Measurements from ENCODE around the gene TCF7L1.
"Not testable (repeated sequence)": the region's sequence is repeated elsewhere in the genome, so short reads cannot be mapped to it uniquely, and the experiment has no call there.

Gene TCF7L1

DNA sequence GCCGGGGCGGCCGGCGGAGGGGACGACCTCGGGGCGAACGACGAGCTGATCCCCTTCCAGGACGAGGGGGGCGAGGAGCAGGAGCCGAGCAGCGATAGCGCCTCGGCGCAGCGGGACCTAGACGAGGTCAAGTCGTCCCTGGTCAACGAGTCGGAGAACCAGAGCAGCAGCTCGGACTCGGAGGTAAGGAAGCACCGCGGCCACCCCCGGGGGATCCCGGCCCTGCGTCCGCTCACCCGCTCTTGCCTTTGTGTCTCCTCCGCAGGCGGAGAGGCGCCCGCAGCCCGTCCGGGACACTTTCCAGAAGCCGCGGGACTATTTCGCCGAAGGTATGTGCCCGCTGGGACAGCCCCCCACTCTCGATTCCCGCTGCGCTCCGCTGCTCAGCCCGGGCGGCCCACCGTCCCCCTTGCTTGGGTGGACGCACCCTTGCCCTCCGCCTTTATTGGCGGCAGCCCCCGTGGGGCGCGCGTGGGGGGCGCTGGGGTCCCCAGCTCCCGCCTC lies 611 bp downstream of the TCF7L1 start:
- peak; percentile 70 for DNase-seq (ENCODE audit: low spot score)

DNA sequence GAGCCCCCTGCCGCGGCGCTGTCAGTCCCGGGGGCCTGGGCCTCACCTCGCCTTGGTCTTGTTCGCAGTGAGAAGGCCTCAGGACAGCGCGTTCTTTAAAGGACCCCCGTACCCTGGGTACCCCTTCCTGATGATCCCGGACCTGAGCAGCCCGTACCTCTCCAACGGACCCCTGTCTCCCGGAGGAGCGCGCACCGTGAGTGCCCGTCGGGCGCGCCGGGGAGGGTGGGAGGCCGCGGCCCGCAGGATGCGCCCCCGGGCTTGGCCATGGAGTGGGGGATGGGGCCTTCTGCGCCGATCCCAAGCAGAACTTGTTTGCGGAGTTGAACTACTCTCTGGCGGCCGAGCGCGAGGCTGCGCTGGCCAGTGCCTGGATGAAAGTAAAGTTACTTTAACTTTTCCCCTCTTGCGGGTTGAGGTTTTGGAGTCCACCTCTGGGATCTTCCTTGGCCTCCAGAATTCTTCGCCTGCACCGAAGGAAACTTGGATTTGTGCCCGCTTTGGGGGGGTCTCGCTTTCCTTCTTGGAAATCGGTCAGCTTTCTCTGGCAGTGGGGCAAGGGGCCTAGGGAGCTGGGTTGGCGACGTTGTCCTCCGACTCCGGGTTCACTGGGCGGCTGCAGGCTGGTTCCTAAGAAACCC lies 1.2 kb downstream of the TCF7L1 start:
- DNase-seq (ENCODE audit: low spot score), result peak; percentile 78

DNA sequence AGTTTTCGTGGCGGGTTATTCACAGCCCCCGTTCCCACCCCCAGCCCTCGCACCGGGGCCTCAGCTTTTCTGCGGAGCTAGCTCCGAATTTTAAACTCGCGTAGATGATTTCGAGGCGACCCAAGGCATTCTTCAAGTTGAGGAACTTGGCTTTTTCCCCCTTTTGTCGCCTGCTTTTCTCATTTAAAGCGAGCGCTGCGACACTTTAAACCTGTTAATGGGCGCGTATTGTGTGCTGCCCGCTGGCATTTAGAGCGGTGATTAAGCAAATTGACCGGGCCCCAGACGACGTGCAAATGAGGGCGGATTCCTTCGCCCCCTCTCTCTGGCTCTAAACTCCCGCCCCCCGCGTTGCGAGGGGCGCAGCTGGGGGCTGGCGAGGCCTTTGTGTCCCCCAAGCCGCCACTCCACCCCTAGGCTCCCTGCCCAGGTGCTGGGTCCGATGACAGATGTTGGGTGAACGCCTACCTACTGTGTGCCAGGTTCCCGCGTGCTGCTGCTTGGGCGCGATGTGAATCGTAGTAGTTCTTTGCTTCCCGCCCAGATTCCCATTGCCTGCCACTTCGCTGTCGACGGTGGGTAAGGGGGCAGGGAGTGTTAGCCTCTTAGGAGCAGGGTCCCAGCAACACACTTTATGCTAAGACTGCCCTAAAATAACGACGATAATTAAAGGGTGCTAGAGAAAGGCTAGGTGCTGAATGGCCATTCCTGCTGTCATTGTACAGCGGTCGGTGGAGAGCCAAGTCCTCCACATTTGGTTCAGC lies 1.9 kb downstream of the TCF7L1 start:
- no peak for DNase-seq (ENCODE audit: low spot score)

DNA sequence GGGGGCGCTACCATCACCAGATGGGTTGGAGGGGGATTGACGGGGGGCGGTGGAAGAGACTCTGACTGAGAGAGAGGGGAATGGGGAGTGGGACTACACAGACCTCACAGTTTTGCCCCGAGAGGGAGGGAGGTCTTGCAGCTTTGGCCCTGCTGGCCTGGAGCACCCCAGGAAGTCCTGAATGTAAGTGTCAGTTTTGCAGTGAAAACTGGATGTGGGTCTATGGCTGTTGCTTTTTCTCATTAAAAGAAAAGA lies 2.4 kb downstream of the TCF7L1 start:
- DNase-seq (ENCODE audit: low spot score), result no peak

DNA sequence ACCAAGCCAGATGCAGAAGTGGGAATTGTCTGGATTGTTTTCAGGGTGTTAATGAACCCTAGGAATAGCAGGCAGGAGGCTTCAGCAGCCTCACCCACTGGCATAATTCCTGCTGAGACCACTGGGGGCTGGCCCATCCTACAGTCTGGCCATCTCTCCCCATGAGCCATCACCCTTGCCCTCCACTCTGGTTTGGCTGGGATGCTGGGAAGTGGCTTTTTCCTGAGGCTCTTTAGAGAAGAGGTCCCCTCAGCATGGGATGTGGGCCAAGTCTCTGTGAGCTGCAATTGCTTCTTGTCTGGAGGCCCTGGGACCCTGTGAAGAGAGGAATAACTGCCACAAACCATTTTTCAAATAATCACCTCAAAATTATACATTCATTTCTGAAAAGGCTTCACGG lies 4.0 kb downstream of the TCF7L1 start:
- DNase-seq (ENCODE audit: low spot score), result no peak

DNA sequence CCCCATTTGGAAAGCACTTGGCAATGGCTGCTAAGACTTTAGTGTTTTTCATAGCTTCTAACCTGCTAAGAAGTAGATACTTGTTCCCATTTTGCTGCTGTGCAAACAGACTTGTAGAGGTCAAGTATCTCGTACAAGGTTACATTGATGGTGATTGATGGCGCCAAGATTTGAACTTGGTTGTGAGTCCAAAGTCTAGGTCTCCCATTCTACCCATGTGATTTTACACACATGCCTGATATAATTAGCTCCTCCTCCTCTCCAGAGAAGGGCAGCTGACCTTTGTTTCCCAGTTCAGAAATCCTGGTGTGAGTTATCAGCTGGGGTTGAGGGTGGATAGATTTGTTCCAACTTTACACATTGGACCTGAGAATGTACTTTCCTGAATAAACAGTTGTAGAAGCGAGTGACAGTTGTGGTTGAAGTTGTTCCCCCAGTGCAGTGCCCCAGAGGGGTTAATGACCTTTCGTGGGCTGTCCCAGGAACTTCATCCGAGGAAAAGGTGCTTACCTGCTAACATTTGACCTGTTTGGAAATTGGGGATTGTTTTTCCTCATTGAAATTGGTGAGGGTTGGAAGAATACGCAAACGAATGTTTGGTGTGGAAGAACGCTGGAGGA lies 10.4 kb downstream of the TCF7L1 start:
- DNase-seq (ENCODE audit: low spot score), result peak; percentile 67

DNA sequence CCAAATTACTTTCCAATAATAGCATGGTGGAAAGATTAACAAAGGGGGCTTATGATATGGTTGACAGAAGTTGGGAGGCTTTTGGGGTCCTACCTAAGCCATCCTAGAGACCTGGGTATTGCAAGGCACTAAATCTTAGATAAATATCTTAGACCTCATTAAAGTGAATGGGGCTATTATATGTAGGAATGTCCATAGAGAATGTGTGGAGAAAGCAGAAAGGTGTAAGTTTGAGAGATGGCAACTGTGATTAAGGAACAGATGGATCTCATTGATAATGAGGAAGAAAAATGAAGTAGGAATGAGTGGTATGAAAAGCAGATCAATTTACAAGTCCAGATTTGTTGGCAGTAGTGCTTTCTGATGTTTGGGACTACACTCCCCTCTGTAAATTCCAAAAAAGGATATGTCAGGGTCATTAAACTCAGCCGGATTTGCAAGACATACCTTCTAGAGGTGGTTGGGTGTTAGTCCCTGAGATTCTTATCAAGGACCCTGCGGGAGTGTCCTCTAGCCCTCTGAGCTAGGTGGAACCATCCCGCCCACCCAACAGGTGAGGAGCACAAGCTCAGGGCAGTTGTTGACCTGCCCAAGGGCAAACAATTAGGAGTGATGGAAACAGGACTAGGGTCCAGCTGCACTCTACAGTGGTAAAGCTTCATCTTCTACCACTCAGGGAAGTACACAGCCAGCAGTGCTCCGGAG lies 12.1 kb downstream of the TCF7L1 start:
- no peak for DNase-seq (ENCODE audit: low spot score)

DNA sequence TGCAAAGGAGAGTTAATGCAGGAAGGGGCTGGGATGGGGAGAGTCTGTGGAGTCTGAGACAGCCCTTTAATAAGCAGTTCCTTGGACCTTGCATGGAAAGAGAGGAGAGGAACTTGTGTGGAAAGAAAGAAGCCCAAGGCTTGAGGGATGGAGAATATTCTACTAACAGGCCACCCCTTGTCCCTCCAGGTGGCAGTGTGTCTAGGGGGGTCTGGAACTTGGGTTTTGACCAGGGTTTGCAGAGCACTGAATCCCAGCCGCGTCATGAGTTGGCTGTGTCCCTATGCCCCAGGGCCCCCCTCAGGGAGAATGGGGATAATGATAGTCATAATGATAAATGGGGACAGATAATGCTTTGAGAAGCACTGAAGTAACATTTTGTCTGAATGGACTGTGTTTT lies 15.0 kb downstream of the TCF7L1 start:
- DNase-seq (ENCODE audit: low spot score), result no peak

DNA sequence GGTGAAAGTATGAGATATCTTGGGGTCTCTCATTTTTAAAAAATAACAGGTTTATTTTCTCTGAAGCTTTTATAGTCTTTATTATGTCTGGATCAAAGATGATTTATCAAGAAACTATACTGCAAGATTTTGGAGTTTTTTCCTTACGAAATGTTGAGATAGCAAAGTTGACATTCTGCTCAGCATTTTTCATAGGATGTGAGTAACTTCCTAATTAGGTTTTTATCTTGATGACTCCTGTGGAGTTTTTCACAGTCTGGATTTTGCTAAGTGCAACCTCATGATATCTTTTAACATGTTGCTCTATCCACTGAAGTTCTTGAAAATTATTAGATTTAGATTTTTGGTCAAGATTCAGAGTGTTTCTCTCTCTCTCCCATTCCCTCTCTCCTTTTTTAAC lies 17.8 kb downstream of the TCF7L1 start:
- DNase-seq (ENCODE audit: low spot score), result no peak

DNA sequence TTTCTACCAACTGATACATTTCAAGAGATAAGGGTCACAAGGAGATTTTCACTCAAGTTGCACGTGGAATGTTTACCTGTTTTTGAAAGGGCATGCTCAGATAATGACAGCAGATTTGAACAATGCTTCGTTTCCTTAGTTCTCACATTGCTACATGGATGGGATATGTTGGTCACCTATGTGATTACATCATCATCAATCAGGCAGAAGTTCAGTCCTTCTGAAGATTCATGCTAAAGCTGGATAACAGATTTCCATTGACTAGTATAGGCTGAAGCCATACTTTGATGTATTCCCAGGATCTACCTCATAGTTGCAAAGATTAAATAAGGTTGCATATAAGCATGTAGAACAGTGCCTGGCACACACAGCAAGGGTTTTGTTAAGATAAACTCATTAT lies 19.7 kb downstream of the TCF7L1 start:
- DNase-seq (ENCODE audit: low spot score), result no peak

DNA sequence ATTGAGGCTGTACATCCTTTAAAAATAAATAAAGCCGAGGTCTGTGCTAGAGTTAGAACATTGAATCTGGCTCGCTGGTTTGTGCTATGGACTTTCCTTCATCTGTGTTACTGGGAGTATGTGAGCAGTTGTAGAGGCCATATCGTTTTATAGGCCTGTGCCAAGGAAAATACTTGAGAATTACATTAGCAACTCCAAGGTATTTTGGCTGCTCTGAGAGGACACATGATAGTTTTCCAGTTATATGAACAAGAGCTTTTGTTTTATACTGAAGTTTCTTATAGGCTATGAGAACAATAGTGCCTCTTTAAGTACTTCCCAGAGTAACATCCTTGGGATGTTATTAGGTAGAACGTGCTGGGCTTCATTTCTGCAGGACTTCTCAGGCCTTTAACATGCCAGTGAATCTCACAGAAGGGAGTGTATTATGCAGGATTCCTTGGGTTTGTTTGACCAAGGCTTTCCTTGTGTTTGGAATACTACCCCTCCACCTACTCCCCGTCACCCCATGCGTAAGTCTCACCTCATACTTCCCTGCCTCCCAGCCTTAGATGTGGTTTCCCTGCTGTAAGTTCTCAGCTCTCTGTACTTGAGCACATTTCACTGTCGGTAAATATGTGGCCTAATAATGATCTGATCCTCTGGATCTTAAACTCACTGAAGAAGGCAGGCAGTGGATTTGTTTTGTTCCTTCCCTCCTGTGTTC lies 21.0 kb downstream of the TCF7L1 start:
- DNase-seq (ENCODE audit: low spot score), result no peak

DNA sequence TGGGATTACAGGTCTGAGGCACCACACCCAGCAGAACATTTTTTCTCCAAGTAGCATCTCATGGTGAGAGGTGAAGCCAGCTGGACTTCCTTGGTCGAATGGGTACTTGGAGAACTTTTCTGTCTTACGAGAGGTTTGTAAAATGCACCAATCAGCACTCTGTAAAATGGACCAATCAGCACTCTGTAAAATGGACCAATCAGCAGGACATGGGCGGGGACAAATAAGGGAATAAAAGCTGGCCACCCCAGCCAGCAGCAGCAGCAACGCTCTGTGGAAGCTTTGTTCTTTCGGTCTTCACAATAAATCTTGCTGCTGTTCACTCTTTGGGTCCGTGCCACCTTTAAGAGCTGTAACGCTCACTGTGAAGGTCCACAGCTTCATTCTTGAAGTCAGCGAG lies 21.9 kb downstream of the TCF7L1 start:
- DNase-seq (ENCODE audit: low spot score), result not testable (repeated sequence)

DNA sequence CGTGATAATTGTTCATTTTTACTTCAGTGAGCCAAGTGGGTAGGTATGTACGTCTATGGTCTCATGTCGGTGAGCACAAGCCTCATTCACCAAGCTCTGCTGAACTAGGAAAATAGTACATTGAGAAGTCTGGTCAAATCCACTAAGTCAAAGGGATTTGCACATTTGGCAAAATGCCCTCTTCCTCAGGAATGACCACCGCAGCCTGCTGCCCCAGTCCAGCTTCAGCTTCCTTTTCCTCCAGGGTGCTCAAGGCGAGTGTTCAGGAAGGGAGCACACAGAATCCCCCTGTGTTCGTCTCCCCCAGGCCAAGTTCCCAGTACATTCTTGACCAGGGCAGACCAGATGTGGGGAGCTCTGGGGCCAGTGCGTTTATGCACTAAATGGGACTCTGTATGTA lies 23.0 kb downstream of the TCF7L1 start:
- DNase-seq (ENCODE audit: low spot score), result no peak

DNA sequence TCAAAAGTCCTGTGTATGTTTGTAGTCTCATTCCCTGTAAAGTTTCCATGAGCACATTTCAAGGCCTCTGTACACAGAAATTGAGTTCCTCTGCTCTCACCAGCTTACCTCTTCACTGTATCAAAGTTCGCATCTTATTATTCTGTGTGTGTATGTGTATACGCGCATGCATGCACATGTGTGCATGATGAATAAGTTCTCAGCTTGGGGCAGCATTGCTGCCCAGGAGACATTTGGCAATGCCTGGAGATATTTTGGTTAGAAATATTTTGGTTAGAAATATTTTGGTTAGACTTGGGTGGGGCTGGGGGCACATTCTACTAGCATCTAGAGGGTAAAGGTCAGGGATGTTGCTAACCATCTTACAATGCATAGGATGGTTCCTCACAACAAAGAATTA lies 23.4 kb downstream of the TCF7L1 start:
- DNase-seq (ENCODE audit: low spot score), result no peak

DNA sequence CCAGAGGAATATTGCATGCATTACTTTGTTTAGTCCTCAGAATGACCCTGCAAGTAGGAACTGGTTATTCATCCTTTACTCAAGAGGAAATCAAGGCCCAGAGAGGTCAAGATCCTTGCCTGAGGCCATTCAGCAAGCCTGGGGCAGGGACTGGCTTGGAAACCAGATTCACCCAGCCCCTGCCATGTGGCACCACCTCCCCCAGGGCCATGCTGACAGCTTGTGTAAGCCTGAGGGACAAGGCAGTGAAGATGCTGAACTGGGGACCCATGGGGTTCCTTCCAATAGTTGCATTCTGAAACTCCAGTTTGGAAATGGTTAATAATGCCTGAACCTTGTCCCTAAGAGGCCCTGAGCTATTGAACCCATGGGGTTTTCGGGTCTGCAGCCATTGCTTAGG lies 24.2 kb downstream of the TCF7L1 start:
- DNase-seq (ENCODE audit: low spot score), result no peak

DNA sequence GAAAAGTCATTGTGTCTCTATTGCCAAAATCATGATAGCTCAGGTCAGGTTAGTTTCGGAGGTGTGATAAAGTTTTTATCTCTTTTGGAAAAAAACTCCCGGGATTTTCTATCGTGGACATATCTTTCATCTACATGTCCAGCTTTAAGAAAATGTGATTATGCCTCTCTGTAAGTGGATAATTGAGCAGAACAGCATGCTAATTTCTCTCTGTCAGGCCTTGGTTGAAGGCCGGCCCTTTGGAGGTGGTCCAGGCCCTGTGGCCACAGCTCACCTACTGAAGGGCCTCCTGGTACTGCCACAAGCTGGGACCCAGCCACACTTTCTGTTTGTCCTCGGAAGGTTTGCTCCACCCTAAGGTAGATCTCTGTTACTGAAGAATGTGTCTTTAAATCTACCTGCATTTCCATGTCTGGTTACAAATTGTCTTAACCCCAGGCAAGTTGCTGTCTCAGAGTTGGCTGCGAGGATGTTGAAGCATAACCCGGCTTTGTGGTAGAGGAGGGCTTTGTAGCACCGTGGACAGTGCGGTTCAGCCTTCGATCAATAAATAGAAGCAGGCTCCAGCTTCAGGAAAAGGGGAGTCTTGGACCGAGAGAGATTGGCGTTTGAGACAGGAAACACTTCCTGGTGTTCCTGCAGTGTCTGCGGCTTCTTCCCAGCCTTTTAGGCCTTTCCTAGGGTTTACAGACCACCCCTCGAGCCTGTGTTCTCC lies 25.5 kb downstream of the TCF7L1 start:
- DNase-seq (ENCODE audit: low spot score), result no peak

DNA sequence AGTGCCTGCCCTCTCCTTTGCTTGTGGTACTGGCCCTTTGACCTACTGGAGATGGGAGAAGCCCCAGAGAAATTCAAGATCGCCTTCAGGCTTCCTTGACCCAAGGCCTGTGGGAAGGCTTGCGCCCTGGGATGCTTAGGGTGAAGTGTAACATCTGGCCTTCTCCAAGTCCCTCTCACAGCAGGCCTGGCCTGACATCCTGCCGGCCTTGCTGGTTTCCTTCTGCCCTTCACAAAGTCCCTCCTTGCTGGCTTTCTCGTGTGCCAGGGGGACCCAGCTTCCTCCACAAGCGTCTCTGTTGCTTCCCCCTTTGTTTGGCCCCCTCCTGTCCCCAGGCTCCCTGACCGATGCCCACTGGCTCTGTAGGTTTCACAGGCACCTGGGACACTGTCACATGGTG lies 26.4 kb downstream of the TCF7L1 start:
- DNase-seq (ENCODE audit: low spot score), result no peak

DNA sequence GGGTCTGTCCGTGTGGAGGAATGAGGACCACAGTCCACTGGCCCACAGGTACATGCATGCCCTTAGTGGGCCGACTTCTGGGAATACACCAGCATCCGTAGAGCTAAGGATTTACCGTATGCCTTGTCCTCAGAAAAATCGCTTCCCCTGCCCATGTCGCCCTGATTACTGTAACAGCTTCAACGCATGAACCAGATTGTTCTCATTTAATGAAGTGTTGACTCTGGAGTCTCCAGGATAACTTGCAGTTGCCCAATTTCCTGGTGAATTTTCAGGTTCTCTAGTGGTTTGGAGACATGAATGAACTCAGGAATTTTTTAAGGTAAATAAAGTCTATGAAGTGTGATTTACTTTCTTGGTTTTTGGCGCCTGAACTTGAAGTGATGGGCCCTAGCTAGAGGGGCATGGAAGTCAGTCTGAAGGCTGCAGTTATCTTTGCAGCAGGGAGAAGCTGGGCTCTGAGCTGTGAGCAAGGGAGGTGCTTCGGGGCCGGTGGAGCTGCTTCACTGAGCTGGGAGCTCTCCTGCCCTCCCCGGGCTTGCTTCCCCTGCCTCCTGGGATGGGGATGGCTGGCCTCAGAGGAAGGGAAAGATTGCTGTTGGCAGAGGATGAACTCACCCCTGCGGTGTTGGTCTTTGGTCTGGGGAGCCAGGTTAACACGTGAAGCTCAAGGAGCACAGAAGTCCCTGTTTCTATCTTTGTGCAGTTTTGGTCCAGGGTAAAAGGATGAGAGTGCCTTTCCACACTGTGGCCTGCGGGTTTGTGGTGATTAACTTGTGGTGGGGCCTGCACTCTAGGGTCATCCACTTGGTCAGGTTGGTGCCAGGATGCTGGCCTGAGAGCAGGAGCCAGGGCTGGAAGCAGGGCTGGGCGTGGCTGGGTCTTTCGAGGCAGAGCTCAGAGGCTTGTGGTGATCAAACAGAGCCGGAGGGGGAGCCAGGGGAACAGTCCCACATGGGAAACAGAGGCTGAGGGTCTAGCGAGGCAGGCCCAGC lies 28.1 kb downstream of the TCF7L1 start:
- DNase-seq (ENCODE audit: low spot score), result no peak

DNA sequence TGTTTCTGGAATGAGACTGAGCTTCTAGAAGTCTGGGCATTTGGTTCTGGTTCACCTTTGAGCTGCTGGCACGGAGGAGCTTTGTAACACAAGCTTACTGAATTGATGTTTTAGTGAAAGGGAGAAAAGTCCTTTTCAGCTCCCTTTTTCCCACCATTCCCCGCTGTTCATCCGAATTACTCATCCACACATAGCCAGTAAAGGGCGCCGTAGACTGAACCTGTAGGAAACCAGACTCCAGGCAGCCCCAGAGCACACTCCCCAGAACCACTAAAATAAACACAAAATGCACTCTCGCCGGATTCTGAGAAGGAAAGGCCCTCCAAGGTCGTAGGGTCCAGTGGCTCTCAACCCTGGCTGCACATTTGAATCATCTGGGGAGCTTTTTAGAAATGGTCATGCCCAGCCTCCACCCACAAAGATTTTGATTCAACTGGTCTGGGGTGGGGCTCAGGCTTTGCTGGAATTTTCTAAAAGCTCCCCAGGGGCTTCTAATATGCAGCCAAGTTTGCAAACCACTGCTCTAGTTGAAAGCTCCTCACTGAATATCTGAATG lies 29.6 kb downstream of the TCF7L1 start:
- DNase-seq (ENCODE audit: low spot score), result no peak

DNA sequence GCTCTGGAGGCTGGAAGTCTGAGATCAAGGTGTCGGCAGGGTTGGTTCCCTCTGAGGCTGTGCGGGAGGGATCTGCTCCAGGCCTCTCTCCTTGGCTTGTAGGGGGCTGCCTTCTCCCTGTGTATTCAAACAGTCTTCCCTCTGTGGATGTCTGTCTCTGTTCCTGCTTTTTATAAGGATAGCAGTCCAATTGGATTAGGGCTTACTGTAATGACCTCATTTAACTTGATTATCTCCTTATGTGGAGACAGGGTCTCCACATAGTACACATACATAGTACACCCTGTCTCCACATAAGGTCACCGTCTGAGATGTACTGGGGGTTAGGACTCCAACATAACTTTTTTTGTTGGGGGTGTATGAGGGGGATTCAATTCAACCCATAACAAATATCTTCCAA lies 30.5 kb downstream of the TCF7L1 start:
- no peak for DNase-seq (ENCODE audit: low spot score)

Data from HuH-7 (cell line).